HS-5 (cell line): ENCODE results near the gene PRSS21.

Experiments used
- DNase-seq: peaks from one replicate; pipeline ENCODE4 v3.0.0-alpha.2; 2012; ENCODE audit warnings: low read depth

The PRSS21 gene

GRCh38 chr16:2806286-2806685 is 10.8 kb upstream of the PRSS21 start:
- no peak for DNase-seq

- no peak for DNase-seq
These were observed 8.9 kb upstream of the PRSS21 start for GRCh38 chr16:2808181-2808580.

DNA sequence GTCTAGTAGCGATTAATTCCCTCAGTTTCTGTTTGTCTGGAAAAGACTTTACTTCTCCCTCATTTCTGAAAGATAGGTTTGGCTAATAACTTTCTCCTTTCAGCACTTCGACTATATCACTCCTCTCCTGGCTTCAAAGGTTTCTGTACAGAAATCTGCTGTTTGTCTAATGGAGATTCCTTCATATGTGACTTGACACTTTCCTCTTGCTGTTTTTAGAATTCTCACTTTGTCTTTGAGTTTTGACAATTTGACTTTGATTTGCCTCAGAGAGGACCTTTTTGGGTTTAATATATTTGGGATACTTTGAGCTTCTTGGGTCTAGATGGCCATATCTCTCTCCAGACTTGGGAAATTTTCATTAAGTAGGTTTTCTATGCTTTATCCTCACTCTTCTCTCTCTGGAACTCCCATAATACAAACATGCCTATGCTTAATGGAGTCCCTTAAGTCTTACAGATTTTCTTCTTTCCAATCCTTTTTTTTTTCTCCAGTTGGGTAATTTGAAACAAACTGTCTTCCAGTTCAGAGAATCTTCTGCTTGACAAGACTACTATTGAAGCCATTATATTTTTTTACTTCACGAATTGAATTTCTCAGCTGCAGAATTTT is 7.8 kb upstream of the PRSS21 start:
- no peak for DNase-seq

- DNase-seq = no peak
These were observed 6.4 kb upstream of the PRSS21 start for GRCh38 chr16:2810651-2811050.

DNA sequence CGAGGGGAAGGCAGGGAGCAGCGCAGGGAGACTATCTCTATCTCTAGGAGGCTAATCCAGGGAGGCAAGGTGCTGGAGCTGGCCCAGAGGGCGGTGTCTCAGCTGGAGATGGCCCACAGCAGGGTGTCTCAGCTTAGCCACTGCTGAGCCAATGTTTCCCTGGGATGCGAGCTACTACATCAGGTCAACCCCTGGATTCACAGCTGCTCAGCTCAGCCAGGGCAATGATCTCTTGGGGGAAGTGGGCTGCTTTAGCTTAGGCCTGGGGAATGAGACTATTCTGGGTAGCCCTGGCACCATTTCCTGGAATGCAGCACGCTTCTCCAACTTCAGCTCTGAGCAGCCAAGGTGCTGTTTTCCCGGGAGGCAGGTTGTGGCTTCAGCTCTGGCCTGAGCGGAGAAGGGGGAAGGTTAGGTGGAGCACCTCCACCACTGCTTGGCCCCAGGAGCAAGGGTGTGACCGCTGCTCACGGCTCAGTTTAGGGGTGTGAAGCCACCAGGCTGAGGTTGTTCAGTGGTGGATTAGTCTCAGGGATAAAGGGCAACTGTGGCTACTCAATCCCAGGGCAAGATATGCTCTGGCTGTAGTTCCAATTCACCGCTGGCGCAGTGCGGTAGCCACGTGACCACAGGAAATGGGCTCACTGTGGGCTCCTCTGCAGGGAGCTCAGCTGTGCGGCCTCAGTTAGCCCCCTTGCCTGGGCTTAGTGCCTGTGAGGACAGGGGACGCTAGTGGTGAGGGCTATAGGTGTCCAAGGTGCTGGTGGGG is 5.2 kb upstream of the PRSS21 start:
- no peak for DNase-seq

DNA sequence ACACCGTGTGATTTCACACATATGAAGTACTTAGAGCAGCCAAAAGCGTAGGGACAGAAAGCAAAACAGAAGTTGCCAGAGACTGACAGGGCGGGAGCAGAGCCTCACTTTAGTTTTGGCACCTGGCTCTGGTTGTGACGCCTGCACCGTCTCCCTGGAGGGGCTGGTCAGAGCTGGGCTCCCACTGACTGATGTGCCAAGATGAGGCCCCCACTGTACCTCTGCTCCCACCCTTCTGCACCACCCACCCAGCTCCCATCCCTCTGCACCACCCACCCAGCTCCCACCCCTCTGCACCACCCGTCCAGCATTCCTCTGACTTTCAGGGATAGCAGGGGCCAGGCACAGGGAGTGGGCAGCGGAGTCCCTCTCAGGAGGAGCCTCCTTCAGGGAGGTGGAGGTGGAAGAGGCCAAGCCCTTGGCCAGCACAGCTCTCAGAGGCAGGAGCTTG is 3.2 kb upstream of the PRSS21 start:
- no peak for DNase-seq

DNA sequence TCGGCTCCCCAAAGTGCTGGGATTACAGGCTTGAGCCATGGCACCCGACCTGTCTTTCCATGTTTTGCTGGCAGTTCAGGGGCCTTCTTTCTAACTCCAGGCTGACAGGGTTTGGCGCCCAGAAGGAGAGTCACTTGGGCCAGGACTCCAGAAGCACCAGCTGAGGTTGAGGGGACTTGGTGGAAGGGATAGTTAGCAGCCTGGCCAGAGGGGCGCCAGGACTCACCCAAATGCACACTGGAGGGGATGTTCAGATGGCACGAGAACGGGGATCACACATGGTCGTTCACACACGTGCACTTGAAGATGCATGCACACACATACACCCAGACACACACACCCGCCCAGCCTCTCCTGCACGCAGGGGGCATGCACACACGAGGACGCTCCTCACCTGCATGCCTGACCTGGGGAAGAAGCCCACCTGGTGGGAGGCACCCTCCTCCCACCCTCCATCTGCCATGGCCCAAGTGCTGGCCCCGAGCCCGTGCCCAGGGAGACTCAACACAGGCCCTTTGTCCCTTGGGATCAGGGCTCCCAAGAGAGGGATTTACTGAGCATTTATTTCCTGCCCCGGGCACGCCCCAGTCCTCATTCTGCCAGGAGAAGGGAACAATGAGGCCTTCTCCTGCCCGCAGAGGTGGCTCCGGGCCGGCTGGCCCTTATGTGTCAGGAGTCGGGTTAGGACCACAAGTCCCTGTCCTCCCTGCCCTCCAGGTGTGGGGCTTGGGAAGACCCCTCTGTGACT is 2.3 kb upstream of the PRSS21 start:
- no peak for DNase-seq

DNA sequence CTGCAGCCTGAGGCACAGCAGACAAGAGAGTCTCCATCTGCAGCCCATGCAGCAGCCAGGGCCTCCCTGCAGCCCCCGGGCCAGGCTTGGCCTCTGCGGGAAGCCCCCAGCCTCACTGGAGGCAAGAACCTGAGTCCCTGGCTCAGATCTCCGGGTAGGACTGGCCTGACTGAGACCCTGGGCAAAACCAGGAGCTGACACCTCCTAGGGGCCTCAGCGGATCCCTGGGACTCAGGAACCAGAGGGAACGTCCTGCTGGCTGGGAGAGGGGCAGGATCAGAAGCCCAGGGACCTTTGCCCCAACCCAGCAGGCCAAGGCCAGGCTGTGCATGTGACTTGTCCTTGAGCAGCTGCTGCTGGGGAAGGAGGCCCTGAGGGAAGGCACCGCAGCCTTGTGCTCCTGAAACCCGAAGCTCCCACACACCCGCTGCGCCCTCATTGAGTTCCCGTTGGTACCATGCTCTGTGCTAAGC is 1.7 kb upstream of the PRSS21 start:
- no peak for DNase-seq

GRCh38 chr16:2817340-2818271 is 569 bp downstream of the PRSS21 start:
- DNase-seq = no peak

- no peak for DNase-seq
These were observed 1.3 kb downstream of the PRSS21 start for GRCh38 chr16:2818272-2818876.

- no peak for DNase-seq
These were observed 2.3 kb downstream of the PRSS21 start for GRCh38 chr16:2819179-2819938.

- DNase-seq = no peak
These were observed 3.1 kb downstream of the PRSS21 start for GRCh38 chr16:2819939-2820835.

DNA sequence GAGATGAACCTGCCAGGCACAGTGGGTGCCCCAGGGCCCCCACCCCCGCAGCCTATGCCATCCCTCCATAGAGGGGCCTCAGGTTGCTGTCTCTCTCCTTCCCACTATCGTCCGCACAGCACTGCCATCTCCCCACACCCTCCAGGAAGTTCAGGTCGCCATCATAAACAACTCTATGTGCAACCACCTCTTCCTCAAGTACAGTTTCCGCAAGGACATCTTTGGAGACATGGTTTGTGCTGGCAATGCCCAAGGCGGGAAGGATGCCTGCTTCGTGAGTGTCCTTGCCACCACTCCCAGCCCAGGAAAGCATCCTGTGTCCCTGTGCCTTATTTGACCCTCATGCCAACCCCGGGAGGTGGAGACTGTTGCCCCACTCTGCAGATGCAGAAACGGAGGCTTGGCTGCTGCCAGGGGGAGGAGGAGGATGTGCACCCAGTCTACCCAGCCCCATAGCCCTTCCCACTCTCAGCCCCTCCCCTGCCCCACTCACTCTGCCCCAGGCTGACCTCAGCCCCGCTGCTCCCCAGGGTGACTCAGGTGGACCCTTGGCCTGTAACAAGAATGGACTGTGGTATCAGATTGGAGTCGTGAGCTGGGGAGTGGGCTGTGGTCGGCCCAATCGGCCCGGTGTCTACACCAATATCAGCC is 3.9 kb downstream of the PRSS21 start:
- DNase-seq = no peak

DNA sequence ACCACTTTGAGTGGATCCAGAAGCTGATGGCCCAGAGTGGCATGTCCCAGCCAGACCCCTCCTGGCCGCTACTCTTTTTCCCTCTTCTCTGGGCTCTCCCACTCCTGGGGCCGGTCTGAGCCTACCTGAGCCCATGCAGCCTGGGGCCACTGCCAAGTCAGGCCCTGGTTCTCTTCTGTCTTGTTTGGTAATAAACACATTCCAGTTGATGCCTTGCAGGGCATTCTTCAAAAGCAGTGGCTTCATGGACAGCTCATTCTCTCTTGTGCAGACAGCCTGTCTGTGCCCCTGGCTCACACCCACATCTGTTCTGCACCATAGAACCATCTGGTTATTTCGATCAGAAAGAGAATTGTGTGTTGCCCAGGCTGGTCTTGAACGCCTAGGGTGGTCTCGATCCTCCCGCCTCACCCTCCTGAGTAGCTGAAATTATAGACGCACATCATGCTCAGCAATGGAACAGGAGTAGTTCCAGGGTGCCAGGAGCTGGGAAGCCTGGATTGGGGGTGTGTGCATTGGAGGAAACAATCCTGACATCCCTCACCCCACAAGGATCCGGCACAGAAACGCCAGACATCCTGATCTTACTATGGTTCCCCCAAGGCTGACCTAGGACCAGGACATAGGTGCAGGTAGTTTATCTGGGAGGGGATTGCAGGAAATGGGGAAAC is 4.6 kb downstream of the PRSS21 start:
- DNase-seq = no peak

DNA sequence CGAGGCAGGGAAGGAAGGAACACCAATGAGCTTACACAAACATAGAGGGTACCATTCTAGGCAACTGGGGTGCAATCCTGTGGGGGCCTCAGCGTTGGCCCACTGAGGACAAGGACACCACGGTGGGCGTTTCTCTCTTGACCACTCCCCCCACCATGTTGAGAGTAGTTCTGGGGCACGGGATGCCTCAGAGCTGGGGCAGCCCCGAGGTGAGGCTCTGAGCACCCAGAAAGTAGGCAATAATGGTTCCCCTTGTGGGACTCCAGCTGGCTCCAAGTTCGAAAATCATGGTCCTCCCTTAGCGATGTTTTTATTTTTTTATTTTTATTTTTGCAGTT is 5.1 kb downstream of the PRSS21 start:
- DNase-seq = no peak

DNA sequence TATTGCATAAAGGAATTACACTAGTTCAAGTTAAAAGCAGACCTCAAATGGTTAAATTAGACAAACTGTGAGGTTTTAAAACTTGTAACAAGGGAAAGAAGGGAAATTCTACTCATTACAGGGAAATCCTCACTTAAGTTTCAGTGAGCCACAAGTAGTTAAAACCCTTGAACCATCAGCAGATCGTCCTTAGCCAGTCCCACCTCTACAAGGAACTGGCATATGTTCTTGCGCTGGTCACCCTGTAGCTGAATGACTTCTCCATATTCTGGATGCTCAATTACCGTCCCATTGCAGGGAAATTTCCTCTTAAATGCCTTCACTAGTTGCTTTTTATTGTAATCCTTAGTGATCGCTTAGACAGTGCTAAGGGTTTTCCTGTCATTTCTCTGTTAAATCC is 5.5 kb downstream of the PRSS21 start:
- no peak for DNase-seq

GRCh38 chr16:2824626-2825025 is 7.6 kb downstream of the PRSS21 start:
- DNase-seq = no peak

DNA sequence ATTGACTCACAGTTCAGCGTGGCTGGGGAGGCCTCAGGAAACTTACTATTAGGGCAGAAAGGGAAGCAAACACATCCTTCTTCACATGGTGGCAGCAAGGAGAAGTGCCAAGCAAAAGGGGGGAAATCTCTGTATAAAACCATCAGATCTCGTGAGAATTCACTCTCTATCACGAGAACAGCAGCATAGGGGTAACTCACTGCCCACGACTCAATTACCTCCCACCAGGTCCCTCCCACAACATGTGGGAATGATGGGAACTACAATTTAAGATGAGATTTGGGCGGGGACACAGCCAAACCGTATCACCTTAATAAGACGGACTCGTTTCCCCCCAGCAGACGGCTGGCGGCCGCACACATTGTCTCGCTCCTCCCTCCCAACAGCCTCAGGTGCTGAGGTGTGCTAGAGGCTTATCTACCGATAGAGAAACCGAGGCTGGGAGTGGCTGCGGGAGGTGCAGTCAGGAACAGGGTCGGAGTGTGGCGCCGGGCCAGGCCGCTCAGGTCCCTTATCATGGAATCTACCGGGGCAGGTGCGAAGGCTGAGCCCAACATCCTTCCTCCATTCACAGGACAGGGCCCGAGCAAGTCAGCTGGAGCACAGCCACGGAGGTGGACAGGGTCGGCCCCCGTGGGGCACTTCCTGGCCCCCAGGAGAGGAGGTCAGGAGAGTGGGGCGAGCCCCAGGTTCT is 8.2 kb downstream of the PRSS21 start:
- no peak for DNase-seq
